Left lung (tissue), 10 donors: ENCODE results near the gene FOXJ1. TPM values are rescaled to one million over a fixed set of nuclear protein-coding genes. Genes with fewer than 3 reads are reported as not detected.

Experiments used
- ATAC-seq: fragments of 200-7000 bp; cut with Tn5 transposase; one replicate; pipeline ENCODE4 v1.9.1; 2020; ENCODE audit warnings: moderate library complexity
- DNase-seq, 4 donors: peaks; one replicate each; pipeline ENCODE4 v3.0.0-alpha.2; 2013 to 2020
- H3K27ac ChIP-seq, 2 donors: fragments of 200-600 bp; sonication (generic) in 1 of 2; one replicate each; pipeline versions ENCODE4 v1.5.0 to v1.8.0; 2020 to 2021
- H3K27me3 ChIP-seq, 2 donors: fragments of 200-600 bp; sonication (generic) in 1 of 2; one replicate each; pipeline versions ENCODE4 v1.5.0 to v1.8.0; 2020 to 2021
- H3K36me3 ChIP-seq, 2 donors: fragments of 200-600 bp; sonication (generic) in 1 of 2; one replicate each; pipeline versions ENCODE4 v1.5.0 to v1.8.0; 2020 to 2021
- H3K4me1 ChIP-seq, 2 donors: fragments of 200-600 bp; one replicate each; pipeline ENCODE4 v1.8.0; 2021
- H3K4me3 ChIP-seq, 2 donors: fragments of 200-600 bp; sonication (generic) in 1 of 2; one replicate each; pipeline versions ENCODE4 v1.5.0 to v1.8.0; 2020 to 2021; ENCODE audit warnings: mild to moderate bottlenecking in 1 of 2
- H3K9me3 ChIP-seq, 2 donors: fragments of 200-600 bp; sonication (generic) in 1 of 2; one replicate each; pipeline versions ENCODE4 v1.5.0 to v1.8.0; 2020 to 2021
- intact Hi-C, 2 donors: fragments of 100-400 bp; cut with DNase I; formaldehyde crosslinking; loops; one replicate each; pipeline versions ENCODE4 v1.11.2 to v1.14.2; 2022
- polyA plus RNA-seq, 6 donors: library from polyadenylated mRNA; unstranded; fragments of 120-200 nt; gene quantifications; one replicate each; pipeline ENCODE4 v1.2.1, GENCODE V29; 2013; ENCODE audit not compliant: insufficient read length in 6 of 6
- total RNA-seq, 2 donors: library from RNA; stranded (reverse); fragmentation: NEBNext Ultra II Directional; extraction: Animal tissue kit (Norgen Biotek cat#: 25700); gene quantifications; one replicate each; pipeline ENCODE4 v1.2.1, GENCODE V29; 2021
- TF ChIP-seq, protein P1 (sequence below), 2 donors: fragments of 200-600 bp; sonication (generic) in 1 of 2; IDR thresholded peaks; one replicate each; pipeline versions ENCODE4 v1.5.0 to v1.8.0; 2021; ENCODE audit warnings: antibody characterized with exemption in 2 of 2
- donor health status: DM: no; HTN: yes; CAD: no.
- donor health status: DM: no; HTN: no; CAD: no.

Gene FOXJ1
- total and polyA plus RNA-seq, 8 donors, result 7.7 to 30.4 (median 19.1) TPM

DNA sequence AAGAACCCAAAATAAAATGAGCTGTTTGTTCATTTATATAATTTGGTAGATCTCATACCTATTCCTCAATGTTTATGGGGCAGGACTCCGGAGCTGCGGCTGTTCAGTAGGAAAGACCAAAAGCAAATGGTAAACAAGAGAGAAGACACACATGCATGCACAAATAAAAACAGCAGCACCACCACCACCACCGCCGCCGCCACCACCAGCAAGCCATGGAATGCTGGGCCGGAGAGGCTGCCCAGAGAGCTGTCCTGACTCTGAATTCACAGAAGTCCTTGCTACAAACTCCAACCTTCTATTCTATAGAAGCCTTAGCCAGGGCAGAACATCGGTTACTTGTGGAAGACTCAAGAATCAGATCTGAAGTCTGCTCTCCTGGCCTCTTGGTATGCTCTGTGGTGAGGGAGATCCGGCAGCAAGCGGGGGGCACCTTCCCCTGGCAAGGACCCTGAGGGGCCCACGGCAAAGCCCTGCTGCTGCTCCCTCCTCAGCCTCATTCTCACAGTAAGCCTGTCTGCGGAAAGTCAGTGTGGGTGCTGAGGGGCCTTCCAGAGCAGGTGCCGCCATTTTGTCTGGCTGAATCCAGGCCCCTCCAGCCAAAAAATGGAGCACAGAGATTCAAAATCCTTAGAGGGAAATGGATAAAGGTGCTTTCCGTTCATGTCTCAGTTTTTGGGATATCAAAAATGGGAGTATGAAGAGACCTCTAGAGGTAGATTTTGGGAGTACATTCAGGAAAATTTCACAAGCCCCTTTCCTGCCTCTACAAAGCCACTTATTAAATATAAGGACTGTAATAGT lies 6.4 kb upstream of the FOXJ1 start:
- intact Hi-C loops, result no loop called here
- Histone ChIP-seq H3K4me3 (no peak overlapping the region), H3K27me3 (no peaks in the 10 kb centered on the region), H3K27ac (no peak overlapping the region), H3K36me3 (no peaks in the 10 kb centered on the region), H3K9me3 (no peaks in the 10 kb centered on the region), H3K4me1 (peaks cover 0 to 42% of the 10 kb centered on the region in 2 donors)
- TF ChIP-seq, protein P1, sequence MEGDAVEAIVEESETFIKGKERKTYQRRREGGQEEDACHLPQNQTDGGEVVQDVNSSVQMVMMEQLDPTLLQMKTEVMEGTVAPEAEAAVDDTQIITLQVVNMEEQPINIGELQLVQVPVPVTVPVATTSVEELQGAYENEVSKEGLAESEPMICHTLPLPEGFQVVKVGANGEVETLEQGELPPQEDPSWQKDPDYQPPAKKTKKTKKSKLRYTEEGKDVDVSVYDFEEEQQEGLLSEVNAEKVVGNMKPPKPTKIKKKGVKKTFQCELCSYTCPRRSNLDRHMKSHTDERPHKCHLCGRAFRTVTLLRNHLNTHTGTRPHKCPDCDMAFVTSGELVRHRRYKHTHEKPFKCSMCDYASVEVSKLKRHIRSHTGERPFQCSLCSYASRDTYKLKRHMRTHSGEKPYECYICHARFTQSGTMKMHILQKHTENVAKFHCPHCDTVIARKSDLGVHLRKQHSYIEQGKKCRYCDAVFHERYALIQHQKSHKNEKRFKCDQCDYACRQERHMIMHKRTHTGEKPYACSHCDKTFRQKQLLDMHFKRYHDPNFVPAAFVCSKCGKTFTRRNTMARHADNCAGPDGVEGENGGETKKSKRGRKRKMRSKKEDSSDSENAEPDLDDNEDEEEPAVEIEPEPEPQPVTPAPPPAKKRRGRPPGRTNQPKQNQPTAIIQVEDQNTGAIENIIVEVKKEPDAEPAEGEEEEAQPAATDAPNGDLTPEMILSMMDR (IDR thresholded peaks at IDR 0.05), result peak; percentile 39 to 45
- DNase-seq (peak in 1 of 4 donors; percentile 30), ATAC-seq (peak; percentile 66)

DNA sequence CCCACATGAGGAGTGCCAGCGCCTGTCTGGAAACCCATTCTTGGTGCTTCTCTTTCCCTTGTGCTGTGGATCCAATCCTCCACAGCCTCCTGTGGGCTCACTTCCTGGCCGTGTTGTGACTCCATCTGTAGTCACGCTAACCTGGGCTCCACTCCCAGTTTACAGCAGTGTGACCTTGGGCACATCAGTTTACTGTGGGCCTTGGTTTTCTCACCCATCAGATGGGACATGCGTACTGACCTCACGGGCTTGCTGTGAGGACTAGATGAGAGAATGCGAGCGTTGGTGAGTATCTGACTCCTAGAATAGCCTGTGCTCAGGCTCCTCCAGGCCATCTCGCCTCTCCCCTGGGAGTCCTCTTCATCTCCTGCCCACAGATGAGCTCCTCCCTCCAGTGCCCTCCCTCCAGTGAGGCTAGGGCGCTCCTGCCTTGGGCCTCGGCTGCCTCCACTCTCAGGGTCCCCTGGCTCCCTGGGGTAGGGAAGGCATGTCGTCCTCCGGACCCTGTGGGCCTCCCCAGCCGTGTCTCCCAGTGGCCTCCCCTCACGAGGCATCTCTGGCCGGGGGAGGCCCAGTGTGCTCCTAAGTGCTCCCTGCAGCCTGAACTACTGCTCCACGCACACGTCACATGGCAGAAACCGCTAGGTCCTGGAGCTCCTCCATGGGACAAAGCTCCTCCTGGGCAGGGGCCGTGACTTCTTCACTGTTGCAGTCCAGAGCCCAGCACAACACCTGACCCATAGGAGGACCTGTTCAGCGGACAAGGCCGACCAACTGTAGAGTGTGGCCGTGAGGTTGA lies 5.2 kb upstream of the FOXJ1 start:
- peak in 1 of 4 donors; percentile 54 for DNase-seq
- ATAC-seq, result no peak
- peaks cover 0 to 10% of the 10 kb centered on the region in 2 donors for H3K27me3 ChIP-seq
- intact Hi-C loops, result no loop called here
- peaks cover 5 to 49% of the 10 kb centered on the region in 2 donors for H3K4me1 ChIP-seq
- no peaks in the 10 kb centered on the region for H3K9me3 ChIP-seq
- H3K4me3 ChIP-seq, result no peak overlapping the region
- H3K27ac ChIP-seq, result peak overlapping the region in 1 of 2 donors; percentile 73
- no peaks in the 10 kb centered on the region for H3K36me3 ChIP-seq
- TF ChIP-seq, protein P1 (IDR thresholded peaks at IDR 0.05), result no peak

DNA sequence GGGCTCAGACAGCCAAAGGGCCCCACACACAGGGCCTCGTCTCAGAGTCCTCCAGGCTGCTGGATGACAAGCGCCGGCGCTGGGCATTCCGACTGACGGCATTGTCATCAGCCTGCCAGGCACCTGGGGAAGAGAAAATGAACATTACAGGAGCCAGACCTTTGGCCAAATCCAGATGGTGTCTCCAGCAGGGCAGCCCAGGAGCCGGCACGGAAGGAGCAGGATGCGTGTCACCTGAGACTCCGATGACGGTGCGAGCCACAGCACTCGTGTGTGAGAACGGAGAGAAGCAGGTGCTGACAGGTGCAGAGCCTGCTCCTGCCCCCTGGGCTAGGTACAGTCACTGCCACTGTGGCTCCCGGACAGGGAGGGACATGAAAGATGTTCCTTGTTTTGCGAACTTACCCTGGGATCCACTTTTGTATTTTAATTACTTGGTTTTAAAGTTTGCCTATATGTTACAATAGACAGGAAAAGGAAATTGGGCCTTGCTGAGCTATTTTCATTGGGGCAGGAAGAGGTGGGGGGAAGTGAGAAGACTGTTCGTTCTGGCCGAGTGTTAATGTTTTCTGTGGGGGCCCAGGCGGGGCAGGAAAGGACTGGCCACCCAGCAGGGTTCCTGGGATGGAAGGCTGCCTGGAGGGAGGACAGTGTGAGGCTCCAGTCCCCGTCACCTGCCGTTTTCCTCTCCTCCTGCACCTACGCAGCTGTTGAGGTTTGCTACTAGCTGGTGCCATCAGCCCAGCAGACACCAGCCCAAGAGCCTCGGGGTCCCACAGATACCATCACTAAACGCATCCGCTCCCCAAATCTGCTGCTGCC lies 4.4 kb upstream of the FOXJ1 start:
- ATAC-seq, result no peak
- Histone ChIP-seq H3K27ac (peak overlapping the region in 1 of 2 donors; percentile 73), H3K9me3 (no peaks in the 10 kb centered on the region), H3K4me1 (peaks cover 13 to 57% of the 10 kb centered on the region in 2 donors), H3K36me3 (no peaks in the 10 kb centered on the region), H3K27me3 (peaks cover 2 to 18% of the 10 kb centered on the region in 2 donors), H3K4me3 (no peak overlapping the region)
- intact Hi-C loops, result no loop called here
- peak in 1 of 4 donors; percentile 71 for DNase-seq
- TF ChIP-seq, protein P1 (IDR thresholded peaks at IDR 0.05), result no peak

DNA sequence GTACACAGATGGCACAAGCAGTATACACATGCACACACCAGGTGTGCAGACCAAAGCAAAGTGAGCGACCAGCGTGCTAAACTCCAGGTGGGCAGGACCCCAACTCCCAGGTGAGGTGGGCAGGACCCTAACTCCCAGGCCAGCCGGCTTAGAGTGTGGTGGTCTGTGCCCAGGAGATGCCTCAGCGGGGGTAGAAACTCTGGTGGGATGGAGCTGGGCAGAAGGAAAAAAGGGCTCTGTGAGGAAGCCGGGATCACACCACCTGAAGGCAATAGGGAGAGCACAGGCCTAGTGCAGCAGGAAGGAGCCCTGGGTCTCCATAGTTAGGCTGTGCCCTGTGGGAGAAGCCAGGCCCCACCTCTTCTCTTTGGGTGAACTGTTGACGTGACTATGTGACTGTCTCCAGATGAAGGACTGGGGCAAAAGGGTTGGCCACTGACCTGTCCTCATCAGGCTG lies 1.6 kb upstream of the FOXJ1 start:
- Histone ChIP-seq H3K9me3 (no peaks in the 10 kb centered on the region), H3K4me3 (no peak overlapping the region), H3K27me3 (peaks cover 18 to 46% of the 10 kb centered on the region in 2 donors), H3K27ac (no peak overlapping the region), H3K36me3 (no peaks in the 10 kb centered on the region), H3K4me1 (peaks cover 13 to 60% of the 10 kb centered on the region in 2 donors)
- DNase-seq (peak in 1 of 4 donors; percentile 34), ATAC-seq (no peak)
- intact Hi-C loops, result no loop called here
- TF ChIP-seq, protein P1 (IDR thresholded peaks at IDR 0.05), result no peak
